ENCODE results near the gene CCDC15. TPM values are rescaled to one million over a fixed set of nuclear protein-coding genes. Genes with fewer than 3 reads are reported as not detected.

The CCDC15 gene
- total RNA-seq, 1 experiment from 2014 or later = 2.8 TPM

- Histone ChIP-seq H2BK120ac (ENCODE audit: low read depth, low read length, poor library complexity, severe bottlenecking) (no peak overlapping the region), H3K79me1 (ENCODE audit: insufficient read depth, low read depth, low read length, poor library complexity, severe bottlenecking) (no peaks in the 10 kb centered on the region), H2BK5ac (ENCODE audit: insufficient read length, low read length) (no peak overlapping the region), H4K91ac (ENCODE audit: insufficient read length, low read depth, low read length) (no peak overlapping the region), H3K23me2 (ENCODE audit: insufficient read length, low read depth, low read length, poor library complexity, severe bottlenecking) (no peaks in the 10 kb centered on the region), H3K4ac (ENCODE audit: low read depth, low read length) (no peak overlapping the region), H3K9ac (ENCODE audit: extremely low read depth, insufficient read length, low read length) (no peak overlapping the region), H2AK5ac (ENCODE audit: insufficient read length, low read length) (no peak overlapping the region), H4K5ac (ENCODE audit: insufficient read length, low read depth, low read length) (no peak overlapping the region), H2AFZ (ENCODE audit: low read length) (no peak overlapping the region), H2BK15ac (ENCODE audit: low read depth, low read length) (no peak overlapping the region), H3K14ac (ENCODE audit: insufficient read depth, low read length) (no peak overlapping the region), H3T11ph (ENCODE audit: low read length) (no peak overlapping the region), H4K8ac (replicated peaks; ENCODE audit: insufficient read length, low read depth, low read length) (no peak overlapping the region), H3K4me2 (ENCODE audit: insufficient read depth, insufficient read length, low read length) (no peak overlapping the region), H3K27me3 (ENCODE audit: insufficient read depth, low read length) (no peaks in the 10 kb centered on the region), H2BK20ac (ENCODE audit: low read depth, low read length, poor library complexity, severe bottlenecking) (no peak overlapping the region), H3K4me1 (ENCODE audit: insufficient read depth, low read length) (no peaks in the 10 kb centered on the region), H2BK12ac (ENCODE audit: insufficient read length, low read depth, low read length) (no peak overlapping the region), H3K27ac (ENCODE audit: insufficient read length, low read depth, low read length) (no peak overlapping the region), H3K9me3 (ENCODE audit: control insufficient read depth, low read depth, low read length) (no peaks in the 10 kb centered on the region), H3K79me2 (ENCODE audit: insufficient read depth, low read length) (no peaks in the 10 kb centered on the region), H3K18ac (ENCODE audit: insufficient read length, low read depth, low read length) (no peak overlapping the region), H4K20me1 (ENCODE audit: control insufficient read depth, insufficient read depth, insufficient read length) (no peaks in the 10 kb centered on the region), H3K23ac (ENCODE audit: insufficient read length, low read depth, low read length) (no peak overlapping the region), H3K56ac (ENCODE audit: insufficient read length, low read depth, low read length) (no peak overlapping the region)
- H3K9me3 Mint-ChIP-seq = peaks cover 18% of the 10 kb centered on the region in 2 experiments; a peak in 4 of 5 replicates
- TF ChIP-seq CTCF (conservative IDR thresholded peaks at IDR 0.05) = no peak
- no peak for DNase-seq
- peaks cover 0 to 12% (median 11%) of the 10 kb centered on the region in 3 experiments; a peak in 5 of 7 replicates for H3K36me3 Mint-ChIP-seq (ENCODE audit: insufficient read depth in 1 of 3, low read depth in 3 of 3)
- WGBS (ENCODE audit: extremely low coverage, insufficient read length, low lambda C conversion rate) = no CpG with 5 or more reads among the region's 1 CpG
- H3K4me3 Mint-ChIP-seq = no peak overlapping the region
- H3K27me3 Mint-ChIP-seq (ENCODE audit: low read depth) = no peaks in the 10 kb centered on the region
- no peak overlapping the region for H3K27ac Mint-ChIP-seq
- 0 out of 4 replicates have a peak, but pooled peaks cover 0 to 2% of the 10 kb centered on the region in 2 experiments for H3K4me1 Mint-ChIP-seq
Observed at GRCh38 chr11:125036933-125037332, 82.9 kb downstream of the CCDC15 start.
